GM12891 (cell line): Measurements from ENCODE around the gene MUSTN1.

ENCODE experiments used
- PAX5 ChIP-seq: IDR thresholded peaks from 2 replicates; pipeline ENCODE4 v1.6.1; 2011; ENCODE audit warnings: low read length, moderate library complexity, mild to moderate bottlenecking; ENCODE audit not compliant: insufficient read depth, severe bottlenecking
- POLR2A ChIP-seq: IDR thresholded peaks from 2 replicates; pipeline ENCODE4 v1.6.1; 2011; ENCODE audit warnings: low read depth, low read length, control low read depth
- POLR2AphosphoS5 ChIP-seq: IDR thresholded peaks from 2 replicates; pipeline ENCODE4 v1.6.1; 2011; ENCODE audit warnings: low read depth, low read length, control low read depth
- POU2F2 ChIP-seq: IDR thresholded peaks from 2 replicates; pipeline ENCODE4 v1.6.1; 2011; ENCODE audit warnings: low read depth, mild to moderate bottlenecking, control low read depth, low read length, moderate library complexity
- SPI1 ChIP-seq: IDR thresholded peaks from 2 replicates; pipeline ENCODE4 v1.6.1; 2011; ENCODE audit warnings: low read depth, low read length, control low read depth
- TAF1 ChIP-seq: IDR thresholded peaks from 2 replicates; pipeline ENCODE4 v1.6.1; 2011; ENCODE audit warnings: low read depth, low read length, control low read depth

GRCh38 chr3:52860424-52860768, 25.6 kb upstream of the MUSTN1 start:
- TF ChIP-seq PAX5: no peak
- no peak for TF ChIP-seq POLR2A
- no peak for TF ChIP-seq POLR2AphosphoS5
- no peak for TF ChIP-seq TAF1
- TF ChIP-seq SPI1: no peak
- no peak for TF ChIP-seq POU2F2
